GM12878 (cell line): Measurements from ENCODE around the gene COL23A1. TPM values are rescaled to one million over a fixed set of nuclear protein-coding genes. Genes with fewer than 3 reads are reported as not detected.

ENCODE experiments used
- ASH2L ChIP-seq: fragments of 300-600, 200-600 bp; sonication (generic); IDR thresholded peaks from 2 replicates; pipeline ENCODE4 v1.6.1; 2017; ENCODE audit warnings: low read depth, mild to moderate bottlenecking, borderline replicate concordance
- BCL11A ChIP-seq: IDR thresholded peaks from 2 replicates; pipeline ENCODE4 v1.6.1; 2011; ENCODE audit warnings: low read depth, low read length
- DPF2 ChIP-seq: fragments of 450-650 bp; IDR thresholded peaks from 2 replicates; pipeline ENCODE4 v1.6.1; 2017; ENCODE audit warnings: mild to moderate bottlenecking
- HCFC1 ChIP-seq: fragments of 150-350 bp; IDR thresholded peaks from 2 replicates; pipeline ENCODE4 v1.6.1; 2014; ENCODE audit warnings: low read length
- JUND ChIP-seq: IDR thresholded peaks from 2 replicates; pipeline ENCODE4 v1.6.1; 2012; ENCODE audit warnings: low read depth, mild to moderate bottlenecking, low read length, improper control_type of control experiment, moderate library complexity
- MEF2B ChIP-seq: fragments of 450-650 bp; IDR thresholded peaks from 2 replicates; pipeline ENCODE4 v1.6.1; 2018; ENCODE audit warnings: mild to moderate bottlenecking, moderate library complexity; ENCODE audit not compliant: partially characterized antibody, poor library complexity, severe bottlenecking
- NFXL1 ChIP-seq: fragments of 450-650 bp; IDR thresholded peaks from 2 replicates; pipeline ENCODE4 v1.6.1; 2017; ENCODE audit warnings: antibody characterized with exemption, mild to moderate bottlenecking, borderline replicate concordance
- POLR2A ChIP-seq: IDR thresholded peaks from 2 replicates; pipeline ENCODE4 v1.6.1; 2011; ENCODE audit warnings: low read depth, mild to moderate bottlenecking, low read length
- RAD51 ChIP-seq: fragments of 450-650 bp; IDR thresholded peaks from 2 replicates; pipeline ENCODE4 v1.6.1; 2016; ENCODE audit warnings: moderate library complexity, mild to moderate bottlenecking, inconsistent platforms
- SPI1 ChIP-seq: IDR thresholded peaks from 2 replicates; pipeline ENCODE4 v1.6.1; 2011; ENCODE audit warnings: low read depth, mild to moderate bottlenecking, low read length, moderate library complexity, borderline replicate concordance; ENCODE audit not compliant: insufficient read depth
- STAT1 ChIP-seq: fragments of 450-650 bp; conservative IDR thresholded peaks from 2 replicates; pipeline ENCODE4 v1.6.1; 2014; ENCODE audit warnings: antibody characterized with exemption, mild to moderate bottlenecking
- TCF12 ChIP-seq: IDR thresholded peaks from 2 replicates; pipeline ENCODE4 v1.6.1; 2011; ENCODE audit warnings: low read depth, mild to moderate bottlenecking, low read length
- ZBED1 ChIP-seq: IDR thresholded peaks from 2 replicates; pipeline ENCODE4 v1.6.1; 2016; ENCODE audit warnings: borderline replicate concordance
- ZNF622 ChIP-seq: fragments of 450-650 bp; IDR thresholded peaks from 2 replicates; pipeline ENCODE4 v1.6.1; 2017; ENCODE audit warnings: mild to moderate bottlenecking, inconsistent platforms
- ZSCAN29 ChIP-seq: fragments of 450-650 bp; IDR thresholded peaks from 2 replicates; pipeline ENCODE4 v1.6.1; 2017; ENCODE audit warnings: mild to moderate bottlenecking, moderate library complexity
- polyA plus RNA-seq, 11 experiments: library from polyadenylated mRNA; depleted of rRNA in 4 of 11; unstranded in 6 of 11; stranded (reverse) in 5 of 11; fragments of >200 nt; fragmentation: Nextera tagmentation in 4 of 11; fragmentation: Illumina TruSeq in 1 of 11; extraction: Ambion mirVana in 4 of 11; extraction: Trizol in 1 of 11; gene quantifications; 1 replicate in 1 of 11; 2 replicates in 10 of 11; pipeline versions ENCODE4 v1.2.1 to v1.2.3, GENCODE V29; 2011 to 2016; ENCODE audit warnings: inconsistent platforms in 2 of 11, missing spikeins in 2 of 11, low read depth in 1 of 11
- total RNA-seq, 4 experiments: library from RNA; depleted of rRNA in 3 of 4; stranded (reverse); fragments of >200 nt in 3 of 4; fragmentation: Illumina TruSeq in 1 of 4; extraction: Trizol in 1 of 4; gene quantifications; 2 replicates each; pipeline versions ENCODE4 v1.2.1 to v1.2.3, GENCODE V29; 2013 to 2021
- TF ChIP-seq, protein P1 (sequence below): fragments of 450-650 bp; formaldehyde crosslinking; IDR thresholded peaks from 2 replicates; pipeline ENCODE4 v1.5.0; 2022; ENCODE audit warnings: mild to moderate bottlenecking, missing genetic modification characterization
- TF ChIP-seq, protein P2 (sequence below): IDR thresholded peaks from 2 replicates; pipeline ENCODE4 v1.6.1; 2011; ENCODE audit warnings: borderline replicate concordance, low read depth, mild to moderate bottlenecking, moderate library complexity, mixed read lengths, low read length; ENCODE audit not compliant: insufficient read depth; ENCODE audit errors: extremely low read length
- TF ChIP-seq, protein P3 (sequence below): fragments of 150-350 bp; IDR thresholded peaks from 2 replicates; pipeline ENCODE4 v1.6.1; 2014; ENCODE audit warnings: mild to moderate bottlenecking, low read depth, low read length
- TF ChIP-seq, protein P4 (sequence below): fragments of 450-650 bp; IDR thresholded peaks from 2 replicates; pipeline ENCODE4 v1.6.1; 2018; ENCODE audit warnings: borderline replicate concordance, mild to moderate bottlenecking; ENCODE audit not compliant: partially characterized antibody
- TF ChIP-seq, protein P5 (sequence below): fragments of 450-650 bp; IDR thresholded peaks from 2 replicates; pipeline ENCODE4 v1.6.1; 2017; ENCODE audit warnings: low read depth, mild to moderate bottlenecking, moderate library complexity

The COL23A1 gene
- total and polyA plus RNA-seq, 10 of the 15 experiments (the other 5 are each of a cell fraction or from before 2014, with no cell fraction given) = 0.03 to 0.83 (median 0.09) TPM; not detected in 5

DNA sequence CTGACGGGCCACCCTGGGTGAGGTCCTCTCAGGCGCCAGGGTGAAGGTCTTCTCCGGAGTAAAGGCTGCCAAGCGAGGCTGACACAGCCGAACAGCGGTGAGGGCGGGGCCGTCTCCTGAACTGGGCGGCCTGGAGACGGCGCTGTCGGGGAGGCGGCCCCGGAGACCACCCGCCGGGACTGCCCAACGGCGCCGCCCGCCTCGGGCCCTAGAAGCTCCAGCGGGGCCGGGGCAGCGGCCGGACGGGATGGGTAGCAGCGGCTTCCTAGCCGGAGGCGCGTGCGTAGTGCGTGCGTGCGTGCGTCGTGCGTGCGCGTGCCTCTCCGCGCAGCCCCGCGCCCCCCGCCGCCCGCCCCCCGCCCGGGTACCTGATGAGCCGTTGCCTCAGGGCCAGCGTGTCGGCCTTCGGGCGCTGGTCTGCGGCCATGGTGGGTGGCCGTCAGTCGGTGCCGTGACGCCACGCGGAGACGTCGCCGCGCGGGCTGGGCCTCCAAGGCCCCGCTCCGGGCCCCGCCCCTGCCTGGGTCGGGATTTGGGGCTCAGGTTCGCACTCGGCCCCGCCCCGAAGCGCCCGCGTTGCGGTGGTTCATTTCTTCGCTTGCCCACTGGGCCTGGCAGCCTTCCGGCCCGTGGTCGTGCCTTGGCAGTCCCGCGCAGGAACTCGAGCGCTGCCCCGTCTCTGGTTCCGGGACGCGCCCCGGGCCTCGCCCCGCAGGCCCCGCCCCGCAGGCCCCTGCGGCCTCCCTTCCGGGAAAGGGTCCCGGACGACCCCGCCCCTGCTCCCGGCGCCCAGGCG lies 357.9 kb downstream of the COL23A1 start, which contains the start of gene PHYKPL (continued):
- TF ChIP-seq, protein P1, sequence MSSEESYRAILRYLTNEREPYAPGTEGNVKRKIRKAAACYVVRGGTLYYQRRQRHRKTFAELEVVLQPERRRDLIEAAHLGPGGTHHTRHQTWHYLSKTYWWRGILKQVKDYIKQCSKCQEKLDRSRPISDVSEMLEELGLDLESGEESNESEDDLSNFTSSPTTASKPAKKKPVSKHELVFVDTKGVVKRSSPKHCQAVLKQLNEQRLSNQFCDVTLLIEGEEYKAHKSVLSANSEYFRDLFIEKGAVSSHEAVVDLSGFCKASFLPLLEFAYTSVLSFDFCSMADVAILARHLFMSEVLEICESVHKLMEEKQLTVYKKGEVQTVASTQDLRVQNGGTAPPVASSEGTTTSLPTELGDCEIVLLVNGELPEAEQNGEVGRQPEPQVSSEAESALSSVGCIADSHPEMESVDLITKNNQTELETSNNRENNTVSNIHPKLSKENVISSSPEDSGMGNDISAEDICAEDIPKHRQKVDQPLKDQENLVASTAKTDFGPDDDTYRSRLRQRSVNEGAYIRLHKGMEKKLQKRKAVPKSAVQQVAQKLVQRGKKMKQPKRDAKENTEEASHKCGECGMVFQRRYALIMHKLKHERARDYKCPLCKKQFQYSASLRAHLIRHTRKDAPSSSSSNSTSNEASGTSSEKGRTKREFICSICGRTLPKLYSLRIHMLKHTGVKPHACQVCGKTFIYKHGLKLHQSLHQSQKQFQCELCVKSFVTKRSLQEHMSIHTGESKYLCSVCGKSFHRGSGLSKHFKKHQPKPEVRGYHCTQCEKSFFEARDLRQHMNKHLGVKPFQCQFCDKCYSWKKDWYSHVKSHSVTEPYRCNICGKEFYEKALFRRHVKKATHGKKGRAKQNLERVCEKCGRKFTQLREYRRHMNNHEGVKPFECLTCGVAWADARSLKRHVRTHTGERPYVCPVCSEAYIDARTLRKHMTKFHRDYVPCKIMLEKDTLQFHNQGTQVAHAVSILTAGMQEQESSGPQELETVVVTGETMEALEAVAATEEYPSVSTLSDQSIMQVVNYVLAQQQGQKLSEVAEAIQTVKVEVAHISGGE (CRISPR knock-in tag) = peak; percentile 56
- TF ChIP-seq DPF2 = peak; percentile 23; the same call in 1 of the 2 replicates
- TF ChIP-seq, protein P2, sequence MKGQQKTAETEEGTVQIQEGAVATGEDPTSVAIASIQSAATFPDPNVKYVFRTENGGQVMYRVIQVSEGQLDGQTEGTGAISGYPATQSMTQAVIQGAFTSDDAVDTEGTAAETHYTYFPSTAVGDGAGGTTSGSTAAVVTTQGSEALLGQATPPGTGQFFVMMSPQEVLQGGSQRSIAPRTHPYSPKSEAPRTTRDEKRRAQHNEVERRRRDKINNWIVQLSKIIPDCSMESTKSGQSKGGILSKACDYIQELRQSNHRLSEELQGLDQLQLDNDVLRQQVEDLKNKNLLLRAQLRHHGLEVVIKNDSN = no peak
- no peak for TF ChIP-seq ASH2L
- TF ChIP-seq MEF2B = peak; percentile 29
- peak; percentile 72 for TF ChIP-seq POLR2A
- TF ChIP-seq ZSCAN29 = no peak
- TF ChIP-seq TCF12 = no peak
- no peak for TF ChIP-seq NFXL1
- no peak for TF ChIP-seq JUND
- TF ChIP-seq BCL11A = no peak
- TF ChIP-seq RAD51 = no peak
- TF ChIP-seq, protein P3, sequence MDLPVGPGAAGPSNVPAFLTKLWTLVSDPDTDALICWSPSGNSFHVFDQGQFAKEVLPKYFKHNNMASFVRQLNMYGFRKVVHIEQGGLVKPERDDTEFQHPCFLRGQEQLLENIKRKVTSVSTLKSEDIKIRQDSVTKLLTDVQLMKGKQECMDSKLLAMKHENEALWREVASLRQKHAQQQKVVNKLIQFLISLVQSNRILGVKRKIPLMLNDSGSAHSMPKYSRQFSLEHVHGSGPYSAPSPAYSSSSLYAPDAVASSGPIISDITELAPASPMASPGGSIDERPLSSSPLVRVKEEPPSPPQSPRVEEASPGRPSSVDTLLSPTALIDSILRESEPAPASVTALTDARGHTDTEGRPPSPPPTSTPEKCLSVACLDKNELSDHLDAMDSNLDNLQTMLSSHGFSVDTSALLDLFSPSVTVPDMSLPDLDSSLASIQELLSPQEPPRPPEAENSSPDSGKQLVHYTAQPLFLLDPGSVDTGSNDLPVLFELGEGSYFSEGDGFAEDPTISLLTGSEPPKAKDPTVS = no peak
- TF ChIP-seq, protein P4, sequence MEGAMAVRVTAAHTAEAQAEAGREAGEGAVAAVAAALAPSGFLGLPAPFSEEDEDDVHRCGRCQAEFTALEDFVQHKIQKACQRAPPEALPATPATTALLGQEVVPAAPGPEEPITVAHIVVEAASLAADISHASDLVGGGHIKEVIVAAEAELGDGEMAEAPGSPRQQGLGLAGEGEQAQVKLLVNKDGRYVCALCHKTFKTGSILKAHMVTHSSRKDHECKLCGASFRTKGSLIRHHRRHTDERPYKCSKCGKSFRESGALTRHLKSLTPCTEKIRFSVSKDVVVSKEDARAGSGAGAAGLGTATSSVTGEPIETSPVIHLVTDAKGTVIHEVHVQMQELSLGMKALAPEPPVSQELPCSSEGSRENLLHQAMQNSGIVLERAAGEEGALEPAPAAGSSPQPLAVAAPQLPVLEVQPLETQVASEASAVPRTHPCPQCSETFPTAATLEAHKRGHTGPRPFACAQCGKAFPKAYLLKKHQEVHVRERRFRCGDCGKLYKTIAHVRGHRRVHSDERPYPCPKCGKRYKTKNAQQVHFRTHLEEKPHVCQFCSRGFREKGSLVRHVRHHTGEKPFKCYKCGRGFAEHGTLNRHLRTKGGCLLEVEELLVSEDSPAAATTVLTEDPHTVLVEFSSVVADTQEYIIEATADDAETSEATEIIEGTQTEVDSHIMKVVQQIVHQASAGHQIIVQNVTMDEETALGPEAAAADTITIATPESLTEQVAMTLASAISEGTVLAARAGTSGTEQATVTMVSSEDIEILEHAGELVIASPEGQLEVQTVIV = no peak
- no peak for TF ChIP-seq HCFC1
- no peak for TF ChIP-seq SPI1
- no peak for TF ChIP-seq ZBED1
- TF ChIP-seq STAT1 = 0 out of 2 replicates have a peak, but pooled peaks have one; percentile 55
- TF ChIP-seq, protein P5, sequence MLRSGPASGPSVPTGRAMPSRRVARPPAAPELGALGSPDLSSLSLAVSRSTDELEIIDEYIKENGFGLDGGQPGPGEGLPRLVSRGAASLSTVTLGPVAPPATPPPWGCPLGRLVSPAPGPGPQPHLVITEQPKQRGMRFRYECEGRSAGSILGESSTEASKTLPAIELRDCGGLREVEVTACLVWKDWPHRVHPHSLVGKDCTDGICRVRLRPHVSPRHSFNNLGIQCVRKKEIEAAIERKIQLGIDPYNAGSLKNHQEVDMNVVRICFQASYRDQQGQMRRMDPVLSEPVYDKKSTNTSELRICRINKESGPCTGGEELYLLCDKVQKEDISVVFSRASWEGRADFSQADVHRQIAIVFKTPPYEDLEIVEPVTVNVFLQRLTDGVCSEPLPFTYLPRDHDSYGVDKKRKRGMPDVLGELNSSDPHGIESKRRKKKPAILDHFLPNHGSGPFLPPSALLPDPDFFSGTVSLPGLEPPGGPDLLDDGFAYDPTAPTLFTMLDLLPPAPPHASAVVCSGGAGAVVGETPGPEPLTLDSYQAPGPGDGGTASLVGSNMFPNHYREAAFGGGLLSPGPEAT = no peak
- TF ChIP-seq ZNF622 = no peak
